Ascending aorta (tissue), 2 donors: ENCODE data around the gene SEZ6L. TPM values are rescaled to one million over a fixed set of nuclear protein-coding genes. Genes with fewer than 3 reads are reported as not detected.

ENCODE experiments used
- DNase-seq, 2 donors: peaks; one replicate each; pipeline ENCODE4 v3.0.0-alpha.2; 2019; ENCODE audit warnings: low spot score in 2 of 2
- H3K27ac ChIP-seq, 2 donors: fragments of 200-600 bp; sonication (generic); one replicate each; pipeline ENCODE4 v1.5.1; 2016 to 2017; ENCODE audit warnings: mild to moderate bottlenecking in 1 of 2
- H3K27me3 ChIP-seq: fragments of 200-600 bp; sonication (generic); one replicate; pipeline ENCODE4 v1.5.1; 2017
- H3K36me3 ChIP-seq, 2 donors: fragments of 200-600 bp; sonication (generic); one replicate each; pipeline ENCODE4 v1.5.1; 2016
- H3K4me1 ChIP-seq, 2 donors: fragments of 200-600 bp; sonication (generic); one replicate each; pipeline ENCODE4 v1.5.1; 2016 to 2017; ENCODE audit warnings: mild to moderate bottlenecking in 1 of 2
- H3K4me3 ChIP-seq, 2 donors: fragments of 200-600 bp; sonication (generic); one replicate each; pipeline ENCODE4 v1.5.1; 2016 to 2017; ENCODE audit warnings: mild to moderate bottlenecking in 1 of 2
- H3K9me3 ChIP-seq, 2 donors: fragments of 200-600 bp; sonication (generic); one replicate each; pipeline ENCODE4 v1.5.1; 2016
- intact Hi-C: fragments of 100-400 bp; cut with DNase I; formaldehyde crosslinking; loops from one replicate; pipeline ENCODE4 v1.15.1; 2023
- total RNA-seq: library from RNA; depleted of rRNA; stranded (reverse); fragments of >200 nt; gene quantifications from one replicate; pipeline ENCODE4 v1.1.0, GENCODE V29; 2016
- TF ChIP-seq, protein P1 (sequence below), 3 experiments: fragments of 200-600 bp in 2 of 3; fragments of 450-650 bp in 1 of 3; sonication (generic) in 2 of 3; IDR thresholded peaks; one replicate each; pipeline ENCODE4 v1.5.1; 2016 to 2019; ENCODE audit warnings: antibody characterized with exemption in 3 of 3, mild to moderate bottlenecking in 1 of 3, moderate library complexity in 1 of 3

SEZ6L gene
- total RNA-seq, 1 donor from 2014 or later, result not detected

DNA sequence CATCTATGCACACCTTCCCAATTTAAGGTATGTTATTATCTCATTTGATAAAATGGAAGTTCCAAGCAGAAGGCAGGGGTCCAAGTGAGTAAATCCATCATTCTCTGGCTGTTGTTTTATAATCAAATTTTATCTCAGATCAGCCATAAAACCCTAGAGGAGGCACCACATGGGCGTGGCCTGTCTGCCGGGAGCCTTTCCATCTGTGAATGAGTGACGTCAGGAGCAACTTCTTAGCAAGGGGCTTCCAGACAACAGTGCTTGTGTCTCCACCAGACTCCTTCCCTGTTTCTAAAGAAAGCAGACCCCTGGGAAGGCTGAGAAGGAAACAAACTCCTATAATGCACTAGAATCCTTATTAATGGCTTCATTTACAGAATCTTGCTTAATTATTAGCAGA lies 13.5 kb downstream of the SEZ6L start:
- Histone ChIP-seq H3K9me3 (no peaks in the 10 kb centered on the region), H3K4me3 (no peak overlapping the region), H3K4me1 (no peaks in the 10 kb centered on the region), H3K27ac (no peak overlapping the region), H3K36me3 (no peaks in the 10 kb centered on the region), H3K27me3 (no peaks in the 10 kb centered on the region)
- TF ChIP-seq, protein P1, sequence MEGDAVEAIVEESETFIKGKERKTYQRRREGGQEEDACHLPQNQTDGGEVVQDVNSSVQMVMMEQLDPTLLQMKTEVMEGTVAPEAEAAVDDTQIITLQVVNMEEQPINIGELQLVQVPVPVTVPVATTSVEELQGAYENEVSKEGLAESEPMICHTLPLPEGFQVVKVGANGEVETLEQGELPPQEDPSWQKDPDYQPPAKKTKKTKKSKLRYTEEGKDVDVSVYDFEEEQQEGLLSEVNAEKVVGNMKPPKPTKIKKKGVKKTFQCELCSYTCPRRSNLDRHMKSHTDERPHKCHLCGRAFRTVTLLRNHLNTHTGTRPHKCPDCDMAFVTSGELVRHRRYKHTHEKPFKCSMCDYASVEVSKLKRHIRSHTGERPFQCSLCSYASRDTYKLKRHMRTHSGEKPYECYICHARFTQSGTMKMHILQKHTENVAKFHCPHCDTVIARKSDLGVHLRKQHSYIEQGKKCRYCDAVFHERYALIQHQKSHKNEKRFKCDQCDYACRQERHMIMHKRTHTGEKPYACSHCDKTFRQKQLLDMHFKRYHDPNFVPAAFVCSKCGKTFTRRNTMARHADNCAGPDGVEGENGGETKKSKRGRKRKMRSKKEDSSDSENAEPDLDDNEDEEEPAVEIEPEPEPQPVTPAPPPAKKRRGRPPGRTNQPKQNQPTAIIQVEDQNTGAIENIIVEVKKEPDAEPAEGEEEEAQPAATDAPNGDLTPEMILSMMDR (IDR thresholded peaks at IDR 0.05), result no peak
- DNase-seq, result no peak
- intact Hi-C loops, result no loop called here

- Histone ChIP-seq H3K36me3 (no peaks in the 10 kb centered on the region), H3K4me1 (no peaks in the 10 kb centered on the region), H3K27me3 (no peaks in the 10 kb centered on the region), H3K9me3 (no peaks in the 10 kb centered on the region), H3K4me3 (no peak overlapping the region), H3K27ac (no peak overlapping the region)
- no peak for DNase-seq
- TF ChIP-seq, protein P1 (IDR thresholded peaks at IDR 0.05), result no peak
- intact Hi-C loops, result no loop called here
Measured at GRCh38 chr22:26185190-26185589, 15.9 kb downstream of the SEZ6L start.

DNA sequence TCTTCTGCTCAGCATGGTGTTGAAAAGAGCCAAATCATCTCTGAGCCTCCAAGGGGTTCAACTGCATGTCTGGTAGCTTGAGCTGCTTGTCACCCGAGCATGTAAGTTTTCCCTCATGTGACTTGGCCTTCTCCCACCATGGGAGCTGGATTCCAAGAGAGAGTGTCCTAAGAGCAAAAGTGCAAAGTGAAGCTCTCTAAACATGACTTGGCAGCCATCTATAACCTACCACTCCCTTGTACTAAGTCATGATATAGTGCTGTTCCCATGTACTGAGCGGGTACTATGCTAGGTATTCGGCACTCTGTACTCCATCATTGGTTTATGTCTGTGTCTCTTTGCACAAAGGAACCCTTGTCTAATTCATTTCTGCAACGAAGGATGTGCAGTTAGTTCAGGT lies 19.1 kb downstream of the SEZ6L start:
- TF ChIP-seq, protein P1 (IDR thresholded peaks at IDR 0.05), result no peak
- Histone ChIP-seq H3K4me3 (no peak overlapping the region), H3K27me3 (no peaks in the 10 kb centered on the region), H3K9me3 (no peaks in the 10 kb centered on the region), H3K36me3 (no peaks in the 10 kb centered on the region), H3K4me1 (no peaks in the 10 kb centered on the region), H3K27ac (no peak overlapping the region)
- no peak for DNase-seq
- intact Hi-C loops, result no loop called here

GRCh38 chr22:26194313-26194712 lies 25.1 kb downstream of the SEZ6L start:
- intact Hi-C loops, result no loop called here
- Histone ChIP-seq H3K9me3 (no peaks in the 10 kb centered on the region), H3K27me3 (no peaks in the 10 kb centered on the region), H3K4me3 (no peak overlapping the region), H3K4me1 (no peaks in the 10 kb centered on the region), H3K27ac (no peak overlapping the region), H3K36me3 (no peaks in the 10 kb centered on the region)
- DNase-seq, result no peak
- TF ChIP-seq, protein P1 (IDR thresholded peaks at IDR 0.05), result no peak

DNA sequence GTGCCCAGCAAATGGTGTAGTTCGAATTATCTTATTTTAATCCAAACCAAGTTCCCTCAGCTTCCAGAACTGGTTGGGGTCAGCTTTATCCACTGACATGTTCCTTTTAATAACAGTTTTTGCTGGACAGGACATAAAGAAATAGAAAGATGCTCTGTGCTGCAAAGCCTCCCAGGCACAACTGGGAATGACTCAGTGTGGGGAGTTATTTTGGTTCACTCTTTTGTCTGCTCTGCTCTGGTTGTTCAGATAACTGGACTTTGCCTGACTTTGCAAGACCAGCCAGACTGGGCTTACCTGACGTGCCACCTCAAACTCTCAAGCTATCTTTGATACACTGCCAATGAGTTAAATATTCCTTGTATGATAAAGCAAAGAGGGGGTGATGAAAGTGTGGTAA lies 25.6 kb downstream of the SEZ6L start:
- Histone ChIP-seq H3K27me3 (no peaks in the 10 kb centered on the region), H3K4me3 (no peak overlapping the region), H3K4me1 (no peaks in the 10 kb centered on the region), H3K9me3 (no peaks in the 10 kb centered on the region), H3K36me3 (no peaks in the 10 kb centered on the region), H3K27ac (no peak overlapping the region)
- DNase-seq, result no peak
- TF ChIP-seq, protein P1 (IDR thresholded peaks at IDR 0.05), result no peak
- intact Hi-C loops, result no loop called here

DNA sequence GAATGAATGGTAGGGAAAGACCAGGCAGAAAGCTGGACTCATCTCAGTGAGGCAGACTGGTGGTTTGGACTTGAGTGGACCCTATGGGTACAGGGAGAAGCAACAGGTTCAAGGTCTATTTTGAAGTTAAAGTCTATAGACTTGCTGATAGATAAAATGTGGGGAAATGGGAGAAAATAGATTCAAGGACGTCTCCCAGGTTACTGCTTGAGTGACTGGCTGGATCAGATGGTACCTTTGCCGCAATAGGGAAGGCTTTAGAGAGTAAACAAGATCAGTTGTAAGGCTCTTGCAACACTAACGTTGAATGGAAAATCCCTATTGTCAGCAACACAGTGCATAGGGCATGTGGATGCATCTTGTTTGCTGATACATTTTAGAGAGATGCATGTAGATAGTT lies 27.4 kb downstream of the SEZ6L start:
- TF ChIP-seq, protein P1 (IDR thresholded peaks at IDR 0.05), result no peak
- no peak for DNase-seq
- H3K27ac ChIP-seq, result no peak overlapping the region
- intact Hi-C loops, result no loop called here
- H3K36me3 ChIP-seq, result no peaks in the 10 kb centered on the region
- H3K27me3 ChIP-seq, result no peaks in the 10 kb centered on the region
- no peaks in the 10 kb centered on the region for H3K4me1 ChIP-seq
- H3K9me3 ChIP-seq, result no peaks in the 10 kb centered on the region
- H3K4me3 ChIP-seq, result no peak overlapping the region
